HS-5 (cell line): ENCODE data around the gene CAMSAP3.
"Not testable (repeated sequence)": the region's sequence is repeated elsewhere in the genome, so short reads cannot be mapped to it uniquely, and the experiment has no call there.

Experiments
- DNase-seq: peaks from one replicate; pipeline ENCODE4 v3.0.0-alpha.2; 2012; ENCODE audit warnings: low read depth

The CAMSAP3 gene

DNA sequence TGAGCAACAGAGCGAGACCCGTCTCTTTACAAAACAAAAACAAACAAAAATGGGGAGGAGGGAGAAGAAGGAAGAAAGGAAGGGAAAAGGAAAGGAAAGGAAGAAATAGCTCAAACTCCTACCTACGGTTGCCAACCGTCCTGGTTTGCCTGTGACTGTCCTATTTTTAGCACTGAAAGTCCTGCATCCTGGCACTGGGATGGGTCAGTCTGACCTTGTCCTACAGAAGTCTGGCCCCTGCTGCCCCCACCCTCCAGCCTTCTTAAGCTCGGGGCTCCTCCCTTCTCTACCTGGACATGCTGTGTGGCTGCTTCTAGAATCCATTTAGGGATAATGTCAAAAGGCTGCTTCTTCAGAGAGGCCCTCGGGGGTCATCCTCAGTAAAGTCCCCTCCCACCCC is 40.0 kb downstream of the CAMSAP3 start:
- no peak for DNase-seq

- DNase-seq = no peak
These were observed 40.6 kb downstream of the CAMSAP3 start for GRCh38 chr19:7636317-7636690.

- no peak for DNase-seq
These were observed 41.2 kb downstream of the CAMSAP3 start, which contains the start of gene STXBP2 for GRCh38 chr19:7636691-7637373. Gene STXBP2 (plus strand): TSS chr19:7637110. CDS start chr19:7637150, 40 bp downstream.

GRCh38 chr19:7637374-7638256 is 42.0 kb downstream of the CAMSAP3 start:
- no peak for DNase-seq

- no peak for DNase-seq
These were observed 43.3 kb downstream of the CAMSAP3 start for GRCh38 chr19:7638802-7639465.

GRCh38 chr19:7639863-7640348 is 44.2 kb downstream of the CAMSAP3 start:
- no peak for DNase-seq

DNA sequence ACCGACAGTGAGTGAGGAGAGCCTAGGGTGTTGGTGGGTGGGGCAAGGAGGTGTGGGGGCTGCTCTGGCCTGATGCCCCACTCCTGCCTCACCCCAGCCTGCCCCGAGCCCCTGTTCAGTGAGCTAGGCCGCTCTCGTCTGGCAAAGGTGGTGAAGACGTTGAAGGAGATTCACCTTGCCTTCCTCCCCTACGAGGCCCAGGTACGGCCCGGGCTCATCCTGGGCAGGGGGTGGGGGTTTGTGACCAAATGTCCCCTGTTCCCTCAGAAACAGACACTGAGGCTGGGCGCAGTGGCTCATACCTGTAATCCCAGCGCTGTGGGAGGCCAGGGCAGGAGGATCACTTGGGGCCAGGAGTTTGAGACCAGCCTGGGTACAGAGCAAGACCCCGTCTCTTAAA is 45.1 kb downstream of the CAMSAP3 start:
- DNase-seq = no peak

- no peak for DNase-seq
These were observed 45.9 kb downstream of the CAMSAP3 start for GRCh38 chr19:7641290-7642276.

GRCh38 chr19:7642295-7643030 is 46.8 kb downstream of the CAMSAP3 start:
- no peak for DNase-seq

DNA sequence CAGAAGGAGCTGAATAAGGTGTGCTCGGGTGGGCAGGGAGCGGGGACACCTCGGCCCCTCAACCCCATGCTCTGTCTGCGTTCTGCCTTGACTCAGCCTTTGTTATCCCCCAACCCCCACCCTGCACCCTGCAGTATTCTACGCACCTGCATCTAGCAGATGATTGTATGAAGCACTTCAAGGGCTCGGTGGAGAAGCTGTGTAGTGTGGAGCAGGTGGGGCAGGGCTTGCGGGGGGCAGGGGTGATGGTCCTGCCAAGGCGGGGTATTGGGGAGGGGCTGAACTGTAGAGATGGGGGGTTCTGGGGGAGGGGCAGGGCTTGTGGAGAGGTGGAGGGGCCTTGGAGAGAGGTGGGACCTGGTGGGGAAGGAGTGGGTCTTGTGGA is 47.4 kb downstream of the CAMSAP3 start:
- no peak for DNase-seq

GRCh38 chr19:7643629-7644549 is 48.2 kb downstream of the CAMSAP3 start:
- not testable (repeated sequence) for DNase-seq

- no peak for DNase-seq
These were observed 48.9 kb downstream of the CAMSAP3 start for GRCh38 chr19:7644550-7644877.

DNA sequence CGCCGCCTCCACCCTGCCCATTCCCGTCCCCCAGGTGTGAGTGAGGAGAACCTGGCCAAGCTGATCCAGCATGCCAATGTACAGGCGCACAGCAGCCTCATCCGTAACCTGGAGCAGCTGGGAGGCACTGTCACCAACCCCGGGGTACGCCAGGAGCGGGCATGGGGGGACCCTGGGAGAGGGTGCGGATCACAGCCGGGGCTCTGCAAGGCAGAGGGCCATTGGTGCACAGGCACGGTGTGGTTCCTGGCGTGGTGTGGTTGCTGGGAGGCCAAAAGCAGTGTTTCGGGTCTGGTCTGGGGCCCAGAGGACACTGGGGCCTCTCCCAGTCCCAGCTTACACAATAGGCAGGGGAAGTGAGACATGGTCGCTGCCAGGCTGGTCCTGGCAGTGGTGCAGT is 49.5 kb downstream of the CAMSAP3 start:
- DNase-seq = no peak

DNA sequence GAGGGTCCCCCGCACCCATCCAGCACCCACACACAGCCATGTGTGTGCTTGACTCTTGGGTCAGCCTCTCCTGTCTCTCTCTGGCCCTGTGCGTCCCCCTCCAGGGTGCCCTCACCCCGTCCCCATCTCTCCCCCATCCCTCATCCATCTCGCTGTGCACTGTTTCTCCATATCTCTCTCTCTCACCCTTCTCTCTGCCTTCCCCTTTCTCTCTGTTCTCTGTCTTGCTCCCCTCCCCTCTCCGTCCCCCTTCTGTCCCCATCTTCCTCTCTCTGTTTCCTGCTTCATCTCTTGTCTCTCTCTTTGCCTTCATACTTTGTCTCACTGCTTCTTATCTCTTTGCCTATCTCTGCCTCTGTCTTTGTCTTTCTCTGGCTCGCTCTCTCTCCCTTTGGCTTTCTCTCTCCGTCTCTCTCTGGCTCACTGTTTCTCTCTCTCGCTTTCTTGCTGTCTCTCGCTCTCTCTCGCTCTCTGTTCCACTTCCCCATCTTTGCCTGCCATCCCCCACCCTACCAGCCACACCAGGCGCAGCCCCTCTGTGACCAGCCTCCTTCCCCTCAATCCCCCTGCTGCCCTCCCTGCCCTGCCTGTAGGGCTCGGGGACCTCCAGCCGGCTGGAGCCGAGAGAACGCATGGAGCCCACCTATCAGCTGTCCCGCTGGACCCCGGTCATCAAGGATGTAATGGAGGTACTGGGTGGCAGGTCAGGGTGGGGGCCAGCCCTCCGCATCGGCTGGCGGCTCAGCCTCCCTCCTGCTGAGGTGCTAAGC is 50.2 kb downstream of the CAMSAP3 start:
- DNase-seq = no peak

GRCh38 chr19:7646426-7646700 is 50.7 kb downstream of the CAMSAP3 start:
- no peak for DNase-seq

GRCh38 chr19:7647156-7647555 is 51.5 kb downstream of the CAMSAP3 start:
- DNase-seq = no peak

- no peak for DNase-seq
These were observed 52.8 kb downstream of the CAMSAP3 start for GRCh38 chr19:7648265-7649014.

- no peak for DNase-seq
These were observed 54.5 kb downstream of the CAMSAP3 start for GRCh38 chr19:7650148-7650547.
